Inflammatory macrophage treated with lipopolysaccharide for 4 hours (primary cell): ENCODE data around the gene DYNLL2.
"Not testable (repeated sequence)": the region's sequence is repeated elsewhere in the genome, so short reads cannot be mapped to it uniquely, and the experiment has no call there.

Experiments
- DNase-seq: peaks from one replicate; pipeline ENCODE4 v3.0.0-alpha.2; 2020

DYNLL2 gene

GRCh38 chr17:58082870-58083490, at the start of gene DYNLL2:
TSS of gene DYNLL2 (plus strand) at chr17:58083419. CDS start at chr17:58087091, 3,672 bp downstream.
- peak; percentile 80 for DNase-seq

- no peak for DNase-seq
These were observed 43.2 kb upstream of the DYNLL2 start for GRCh38 chr17:58039975-58040374.

- no peak for DNase-seq
These were observed 42.8 kb upstream of the DYNLL2 start for GRCh38 chr17:58040386-58040785.

GRCh38 chr17:58041161-58041560, 42.1 kb upstream of the DYNLL2 start:
- DNase-seq: no peak

- DNase-seq: peak; percentile 4
These were observed 39.7 kb upstream of the DYNLL2 start for GRCh38 chr17:58043221-58044181.

GRCh38 chr17:58044256-58044655, 39.0 kb upstream of the DYNLL2 start:
- not testable (repeated sequence) for DNase-seq

GRCh38 chr17:58046239-58047094, 36.8 kb upstream of the DYNLL2 start:
- no peak for DNase-seq

GRCh38 chr17:58047376-58048150, 35.7 kb upstream of the DYNLL2 start:
- no peak for DNase-seq

GRCh38 chr17:58049533-58049932, 33.7 kb upstream of the DYNLL2 start:
- DNase-seq: no peak

GRCh38 chr17:58050966-58051365, 32.3 kb upstream of the DYNLL2 start:
- DNase-seq: no peak

- DNase-seq: peak; percentile 16
These were observed 31.8 kb upstream of the DYNLL2 start for GRCh38 chr17:58051468-58051867.

- DNase-seq: no peak
These were observed 30.8 kb upstream of the DYNLL2 start for GRCh38 chr17:58052407-58052806.

GRCh38 chr17:58052945-58053715, 30.1 kb upstream of the DYNLL2 start:
- DNase-seq: peak; percentile 24

- no peak for DNase-seq
These were observed 28.6 kb upstream of the DYNLL2 start for GRCh38 chr17:58054641-58055040.

GRCh38 chr17:58056476-58056875, 26.7 kb upstream of the DYNLL2 start:
- no peak for DNase-seq

GRCh38 chr17:58059141-58059540, 24.1 kb upstream of the DYNLL2 start:
- DNase-seq: no peak

GRCh38 chr17:58060596-58061191, 22.5 kb upstream of the DYNLL2 start:
- DNase-seq: no peak

GRCh38 chr17:58061672-58062071, 21.5 kb upstream of the DYNLL2 start:
- no peak for DNase-seq

- no peak for DNase-seq
These were observed 18.0 kb upstream of the DYNLL2 start for GRCh38 chr17:58065238-58065637.

GRCh38 chr17:58066401-58066800, 16.8 kb upstream of the DYNLL2 start:
- no peak for DNase-seq

- DNase-seq: no peak
These were observed 10.4 kb upstream of the DYNLL2 start for GRCh38 chr17:58072862-58073261.
